ENCODE measurements around the gene ARMH3. TPM values are rescaled to one million over a fixed set of nuclear protein-coding genes. Genes with fewer than 3 reads are reported as not detected.

Gene ARMH3
- total RNA-seq: 6.1 and 6.4 TPM in 2 replicates

GRCh38 chr10:102055647-102056419, at the start of gene ARMH3:
TSS of gene ARMH3 (minus strand) at chr10:102056173. CDS start at chr10:102040114, 16,059 bp downstream.

GRCh38 chr10:102064868-102065560, 9.0 kb upstream of the ARMH3 start, which contains the start of gene HPS6:
TSS of gene HPS6 (plus strand) at chr10:102065349. CDS start at chr10:102065475, 126 bp downstream.

GRCh38 chr10:101843032-101844021, 212.6 kb downstream of the ARMH3 start, which contains the start of gene KCNIP2:
TSS of gene KCNIP2 (minus strand) at chr10:101843800. CDS start at chr10:101843568, 232 bp downstream.

GRCh38 chr10:101818119-101818871, 237.7 kb downstream of the ARMH3 start, which contains the start of gene OGA:
TSS of gene OGA (minus strand) at chr10:101818444. CDS start at chr10:101818022, 422 bp downstream.

Other genes with a start within 250 kb of the ARMH3 start
- 43.6 and 44.2 TPM in 2 replicates for gene OGA, start 237.7 kb downstream of the ARMH3 start, total RNA-seq
- not detected in 2 replicates for gene KCNIP2, start 212.4 kb downstream of the ARMH3 start, total RNA-seq
- 36.1 and 41.8 TPM in 2 replicates for gene HPS6, start 9.2 kb upstream of the ARMH3 start, total RNA-seq
- gene LDB1, start 64.2 kb upstream of the ARMH3 start, total RNA-seq: 16.5 and 18.1 TPM in 2 replicates
- 20.3 and 23.4 TPM in 2 replicates for gene PPRC1, start 76.9 kb upstream of the ARMH3 start, total RNA-seq
- 74.6 and 79.2 TPM in 2 replicates for gene NOLC1, start 96.2 kb upstream of the ARMH3 start, total RNA-seq
- gene ELOVL3, start 170.1 kb upstream of the ARMH3 start, total RNA-seq: not detected in 2 replicates
- gene PITX3, start 185.3 kb upstream of the ARMH3 start, total RNA-seq: not detected in 2 replicates
- 39.7 and 44.3 TPM in 2 replicates for gene GBF1, start 189.4 kb upstream of the ARMH3 start, total RNA-seq

All from mammary microvascular endothelial cell (primary cell).